ENCODE data around the gene SLC22A4. TPM values are rescaled to one million over a fixed set of nuclear protein-coding genes. Genes with fewer than 3 reads are reported as not detected.

SLC22A4 gene
- total RNA-seq, 1 donor from 2014 or later: 8.5 TPM

DNA sequence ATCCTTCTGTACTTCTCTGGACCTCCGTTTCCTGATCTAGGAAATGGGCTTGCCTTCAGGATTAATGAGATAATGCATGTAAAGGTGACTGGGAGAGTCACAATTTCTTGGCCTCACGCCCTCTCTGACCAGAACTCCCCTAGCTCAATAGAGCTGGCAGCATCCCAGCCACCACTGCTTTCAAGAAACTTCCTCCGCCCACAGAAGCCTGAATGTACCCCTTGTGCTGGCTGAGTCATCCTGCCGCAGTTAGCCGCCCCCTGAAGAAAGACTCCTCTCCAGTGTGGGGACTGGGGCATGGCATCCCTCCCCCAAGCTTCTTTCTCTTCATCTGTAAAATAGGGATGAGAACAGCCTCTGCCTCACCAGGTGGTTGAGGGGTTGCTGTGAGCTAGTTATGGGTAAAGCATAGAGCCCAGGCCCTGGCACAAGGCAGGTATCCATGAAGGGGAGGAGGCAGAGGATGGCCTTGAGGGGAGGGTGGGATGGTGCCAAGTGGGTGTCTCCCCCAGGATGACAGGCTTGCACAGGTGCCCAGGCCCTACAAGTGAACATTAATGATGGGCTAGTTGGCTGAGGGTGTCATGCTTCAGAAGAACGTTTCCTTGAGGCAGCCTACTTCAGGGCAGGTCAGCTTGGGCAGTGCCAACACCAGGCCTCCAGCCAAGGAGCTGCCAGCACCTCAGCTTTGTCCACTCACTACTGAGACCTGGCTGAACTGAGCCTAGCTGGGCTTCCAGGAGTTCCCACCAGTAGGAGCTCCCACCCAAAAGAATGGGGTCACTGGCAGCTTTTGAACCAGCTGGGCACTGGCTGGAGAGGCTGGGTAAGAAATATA is 33.3 kb upstream of the SLC22A4 start:
- H3K9me3 ChIP-seq: no peaks in the 10 kb centered on the region
- TF ChIP-seq, protein P1, sequence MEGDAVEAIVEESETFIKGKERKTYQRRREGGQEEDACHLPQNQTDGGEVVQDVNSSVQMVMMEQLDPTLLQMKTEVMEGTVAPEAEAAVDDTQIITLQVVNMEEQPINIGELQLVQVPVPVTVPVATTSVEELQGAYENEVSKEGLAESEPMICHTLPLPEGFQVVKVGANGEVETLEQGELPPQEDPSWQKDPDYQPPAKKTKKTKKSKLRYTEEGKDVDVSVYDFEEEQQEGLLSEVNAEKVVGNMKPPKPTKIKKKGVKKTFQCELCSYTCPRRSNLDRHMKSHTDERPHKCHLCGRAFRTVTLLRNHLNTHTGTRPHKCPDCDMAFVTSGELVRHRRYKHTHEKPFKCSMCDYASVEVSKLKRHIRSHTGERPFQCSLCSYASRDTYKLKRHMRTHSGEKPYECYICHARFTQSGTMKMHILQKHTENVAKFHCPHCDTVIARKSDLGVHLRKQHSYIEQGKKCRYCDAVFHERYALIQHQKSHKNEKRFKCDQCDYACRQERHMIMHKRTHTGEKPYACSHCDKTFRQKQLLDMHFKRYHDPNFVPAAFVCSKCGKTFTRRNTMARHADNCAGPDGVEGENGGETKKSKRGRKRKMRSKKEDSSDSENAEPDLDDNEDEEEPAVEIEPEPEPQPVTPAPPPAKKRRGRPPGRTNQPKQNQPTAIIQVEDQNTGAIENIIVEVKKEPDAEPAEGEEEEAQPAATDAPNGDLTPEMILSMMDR (IDR thresholded peaks at IDR 0.05): no peak
- ATAC-seq (no peak), DNase-seq (no peak)
- H3K27ac ChIP-seq: no peak overlapping the region
- peaks cover 51% of the 10 kb centered on the region for H3K4me1 ChIP-seq
- H3K27me3 ChIP-seq (ENCODE audit: low read depth): peaks cover 9% of the 10 kb centered on the region
- no peak overlapping the region for H3K4me3 ChIP-seq
- intact Hi-C loops (cut with DNase I): no loop called here
- no peaks in the 10 kb centered on the region for H3K36me3 ChIP-seq

DNA sequence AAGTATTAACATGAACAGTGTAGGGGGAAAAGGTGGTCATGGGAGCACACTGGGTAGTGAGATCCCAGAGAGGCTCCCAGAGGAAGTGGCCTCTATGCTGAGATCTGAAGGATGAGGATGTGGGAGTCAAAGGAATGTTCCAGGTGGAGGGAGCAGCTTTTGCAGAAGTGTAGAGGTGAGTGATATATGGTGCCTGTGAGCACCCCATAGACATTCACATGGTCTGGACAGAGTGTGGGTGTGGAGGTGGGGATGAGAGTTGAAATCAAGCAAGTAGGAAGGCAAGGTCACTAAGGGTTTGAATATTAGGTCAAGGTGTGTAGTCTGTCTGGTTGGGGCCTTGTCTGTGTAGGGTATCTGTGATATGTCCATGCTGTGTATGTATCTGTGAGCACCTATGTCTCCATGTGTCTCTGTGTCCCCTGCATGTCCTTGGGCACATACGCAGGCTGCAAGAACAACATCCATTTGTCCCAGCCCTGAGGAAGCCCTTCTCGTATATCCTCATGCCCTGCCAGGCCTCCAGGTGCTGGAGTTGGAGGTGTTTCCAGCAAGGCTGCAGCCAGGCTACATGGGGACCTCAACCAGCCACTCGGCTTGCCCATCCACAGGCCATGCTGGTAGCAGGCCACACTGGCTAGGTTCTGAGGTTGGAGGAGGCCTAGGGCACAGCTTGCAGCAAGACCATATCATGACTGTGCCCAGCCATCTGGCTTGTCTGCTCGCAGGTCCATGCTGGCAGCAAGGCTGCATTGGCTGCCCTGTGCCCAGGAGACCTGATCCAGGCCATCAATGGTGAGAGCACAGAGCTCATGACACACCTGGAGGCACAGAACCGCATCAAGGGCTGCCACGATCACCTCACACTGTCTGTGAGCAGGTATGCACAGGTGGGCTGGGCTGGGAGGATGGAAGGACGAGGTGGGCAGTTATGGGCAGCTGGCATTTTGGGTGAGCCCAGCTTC is 32.0 kb upstream of the SLC22A4 start:
- ATAC-seq (no peak), DNase-seq (no peak)
- H3K4me1 ChIP-seq: peaks cover 55% of the 10 kb centered on the region
- no peak overlapping the region for H3K27ac ChIP-seq
- intact Hi-C loops (cut with DNase I): no loop called here
- peaks cover 2% of the 10 kb centered on the region for H3K27me3 ChIP-seq (ENCODE audit: low read depth)
- TF ChIP-seq, protein P1 (IDR thresholded peaks at IDR 0.05): no peak
- no peaks in the 10 kb centered on the region for H3K36me3 ChIP-seq
- no peaks in the 10 kb centered on the region for H3K9me3 ChIP-seq
- H3K4me3 ChIP-seq: no peak overlapping the region

DNA sequence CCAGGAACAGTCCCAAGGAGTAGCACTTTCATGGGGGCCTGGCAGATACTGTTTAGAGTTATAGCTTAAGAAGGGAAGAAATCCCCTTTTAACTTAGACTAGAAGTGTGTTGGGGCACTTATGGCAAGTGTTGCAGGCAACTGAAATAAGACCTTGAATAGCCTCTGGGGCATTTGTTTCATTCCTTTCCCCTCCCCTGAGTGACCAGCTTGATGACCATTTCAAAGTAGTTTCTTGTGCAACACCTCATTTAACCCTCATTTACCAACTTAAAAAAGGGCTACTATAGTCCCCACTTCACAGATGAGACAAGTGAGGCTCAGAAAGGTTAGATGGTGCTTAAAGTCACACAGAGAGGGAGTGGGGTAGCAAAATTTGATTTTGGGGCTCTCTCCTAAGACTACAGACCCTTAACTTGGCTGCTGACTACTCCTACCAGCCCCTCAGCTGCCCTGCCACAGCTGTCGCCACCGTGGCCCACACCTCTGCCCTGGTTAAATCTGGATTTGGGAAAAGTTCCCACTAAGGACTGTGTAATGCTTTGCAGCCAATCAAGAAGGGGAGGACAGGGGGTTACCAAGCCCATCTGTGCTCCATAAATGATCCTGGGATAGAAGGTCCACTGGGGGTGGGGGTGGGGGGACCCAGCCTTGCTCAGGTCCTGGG is 31.2 kb upstream of the SLC22A4 start:
- Histone ChIP-seq H3K4me3 (no peak overlapping the region), H3K9me3 (no peaks in the 10 kb centered on the region), H3K27ac (no peak overlapping the region), H3K36me3 (no peaks in the 10 kb centered on the region), H3K27me3 (ENCODE audit: low read depth) (no peaks in the 10 kb centered on the region), H3K4me1 (peaks cover 50% of the 10 kb centered on the region)
- intact Hi-C loops (cut with DNase I): no loop called here
- DNase-seq (no peak), ATAC-seq (no peak)
- TF ChIP-seq, protein P1 (IDR thresholded peaks at IDR 0.05): no peak

DNA sequence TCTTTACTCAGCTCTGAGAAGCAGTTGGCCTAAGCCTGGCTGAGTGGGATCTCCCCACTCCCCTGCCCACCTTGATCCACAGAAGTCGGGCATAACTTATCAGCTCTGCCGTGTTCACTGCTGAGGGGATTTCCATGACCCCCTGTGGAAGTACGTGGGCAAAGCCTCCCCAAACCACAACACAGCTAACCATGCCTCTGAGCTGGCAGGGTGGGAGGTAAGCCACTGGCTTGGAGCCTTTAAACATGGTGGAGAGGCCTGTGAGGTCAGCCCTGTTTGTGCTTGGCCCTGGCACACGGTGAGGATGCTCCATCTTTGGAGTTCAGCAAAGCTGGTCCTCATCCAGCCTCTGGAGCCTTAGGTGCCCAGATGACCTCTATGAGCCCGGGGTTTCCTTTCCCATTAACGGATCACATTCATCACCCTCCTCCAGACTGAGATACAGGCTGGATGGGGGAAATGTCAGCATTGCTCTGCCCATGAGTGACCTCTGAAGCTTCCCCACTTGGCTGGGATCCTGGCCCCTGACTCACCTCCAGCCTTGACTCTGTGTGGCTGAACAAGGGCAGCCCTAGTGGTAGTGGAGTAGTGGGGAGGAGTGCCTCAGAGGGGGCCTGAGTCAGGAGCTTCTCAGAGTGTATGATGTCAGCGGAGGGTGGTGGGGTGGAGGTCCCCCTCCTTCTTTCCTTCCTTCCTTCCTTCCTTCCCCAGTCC is 30.5 kb upstream of the SLC22A4 start:
- TF ChIP-seq, protein P1 (IDR thresholded peaks at IDR 0.05): no peak
- no peak overlapping the region for H3K4me3 ChIP-seq
- H3K36me3 ChIP-seq: no peaks in the 10 kb centered on the region
- H3K4me1 ChIP-seq: peaks cover 45% of the 10 kb centered on the region
- H3K9me3 ChIP-seq: no peaks in the 10 kb centered on the region
- no peaks in the 10 kb centered on the region for H3K27me3 ChIP-seq (ENCODE audit: low read depth)
- no peak for DNase-seq
- H3K27ac ChIP-seq: peak overlapping the region; percentile 6
- intact Hi-C loops (cut with DNase I): no loop called here
- peak in 1 of 2 donors; percentile 17 for ATAC-seq
